Tibial artery (tissue), 4 donors: ENCODE results near the gene CDH4.

Experiments
- DNase-seq, 2 donors: peaks; one replicate each; pipeline ENCODE4 v3.0.0-alpha.2; 2019
- H3K27ac ChIP-seq, 2 donors: fragments of 200-600 bp; sonication (generic) in 1 of 2; 1 replicate in 1 of 2; 2 replicates in 1 of 2; pipeline ENCODE4 v1.5.1; 2018 to 2019; ENCODE audit warnings: mild to moderate bottlenecking in 1 of 2
- H3K27me3 ChIP-seq, 2 donors: fragments of 200-600 bp; sonication (generic) in 1 of 2; one replicate each; pipeline versions ENCODE4 v1.5.1 to v1.6.0; 2016 to 2019
- H3K36me3 ChIP-seq, 3 donors: fragments of 200-600 bp; sonication (generic) in 2 of 3; one replicate each; pipeline ENCODE4 v1.5.1; 2016 to 2019; ENCODE audit warnings: mild to moderate bottlenecking in 2 of 3
- H3K4me1 ChIP-seq, 4 donors: fragments of 200-600 bp; sonication (generic) in 2 of 4; 1 replicate in 3 of 4; 2 replicates in 1 of 4; pipeline ENCODE4 v1.5.1; 2016 to 2019
- H3K4me3 ChIP-seq, 2 donors: fragments of 200-600 bp; sonication (generic) in 1 of 2; 1 replicate in 1 of 2; 2 replicates in 1 of 2; pipeline ENCODE4 v1.5.1; 2018 to 2019; ENCODE audit warnings: mild to moderate bottlenecking in 2 of 2
- H3K9me3 ChIP-seq, 3 donors: fragments of 200-600 bp; sonication (generic) in 1 of 3; one replicate each; pipeline ENCODE4 v1.5.1; 2016 to 2019
- CTCF ChIP-seq, 2 experiments: fragments of 200-600 bp in 1 of 2; fragments of 450-650 bp in 1 of 2; IDR thresholded peaks; one replicate each; pipeline ENCODE4 v1.5.1; 2017 to 2019; ENCODE audit warnings: antibody characterized with exemption in 2 of 2, mild to moderate bottlenecking in 1 of 2, moderate library complexity in 1 of 2
- intact Hi-C: fragments of 100-400 bp; cut with DNase I; formaldehyde crosslinking; loops from one replicate; pipeline ENCODE4 v1.15.0; 2023; ENCODE audit warnings: low total_unique reads

The CDH4 gene

GRCh38 chr20:61756966-61757677 is 505.1 kb downstream of the CDH4 start:
- intact Hi-C loops: no loop called here
- DNase-seq: no peak
- H3K9me3 ChIP-seq: no peaks in the 10 kb centered on the region
- no peak for TF ChIP-seq CTCF (IDR thresholded peaks at IDR 0.05)
- no peak overlapping the region for H3K27ac ChIP-seq
- no peaks in the 10 kb centered on the region for H3K4me1 ChIP-seq
- no peaks in the 10 kb centered on the region for H3K36me3 ChIP-seq
- peaks cover 0 to 30% of the 10 kb centered on the region in 2 donors for H3K27me3 ChIP-seq
- H3K4me3 ChIP-seq: no peak overlapping the region

- Histone ChIP-seq H3K4me3 (no peak overlapping the region), H3K36me3 (no peaks in the 10 kb centered on the region), H3K27me3 (peaks cover 0 to 30% of the 10 kb centered on the region in 2 donors), H3K4me1 (no peaks in the 10 kb centered on the region), H3K9me3 (no peaks in the 10 kb centered on the region), H3K27ac (no peak overlapping the region)
- TF ChIP-seq CTCF (IDR thresholded peaks at IDR 0.05): no peak
- DNase-seq: no peak
- intact Hi-C loops: no loop called here
Observed at GRCh38 chr20:61757678-61758563, 505.9 kb downstream of the CDH4 start.

GRCh38 chr20:61758564-61759200 is 506.6 kb downstream of the CDH4 start:
- Histone ChIP-seq H3K4me1 (no peaks in the 10 kb centered on the region), H3K4me3 (no peak overlapping the region), H3K27me3 (peaks cover 0 to 30% of the 10 kb centered on the region in 2 donors), H3K27ac (no peak overlapping the region), H3K9me3 (no peaks in the 10 kb centered on the region), H3K36me3 (no peaks in the 10 kb centered on the region)
- DNase-seq: peak in 1 of 2 donors; percentile 42
- intact Hi-C loops: no loop called here
- no peak for TF ChIP-seq CTCF (IDR thresholded peaks at IDR 0.05)

- intact Hi-C loops: no loop called here
- Histone ChIP-seq H3K4me1 (no peaks in the 10 kb centered on the region), H3K4me3 (no peak overlapping the region), H3K27me3 (peaks cover 0 to 38% of the 10 kb centered on the region in 2 donors), H3K27ac (no peak overlapping the region), H3K9me3 (no peaks in the 10 kb centered on the region), H3K36me3 (no peaks in the 10 kb centered on the region)
- peak in 1 of 2 donors; percentile 28 for DNase-seq
- TF ChIP-seq CTCF (IDR thresholded peaks at IDR 0.05): no peak
Observed at GRCh38 chr20:61759286-61760065, 507.4 kb downstream of the CDH4 start.

GRCh38 chr20:61760321-61760720 is 508.3 kb downstream of the CDH4 start:
- no peak for TF ChIP-seq CTCF (IDR thresholded peaks at IDR 0.05)
- Histone ChIP-seq H3K4me3 (no peak overlapping the region), H3K9me3 (no peaks in the 10 kb centered on the region), H3K36me3 (no peaks in the 10 kb centered on the region), H3K27me3 (peaks cover 0 to 46% of the 10 kb centered on the region in 2 donors), H3K4me1 (no peaks in the 10 kb centered on the region), H3K27ac (no peak overlapping the region)
- intact Hi-C loops: no loop called here
- peak in 1 of 2 donors; percentile 55 for DNase-seq
